Gastroesophageal sphincter (tissue), 4 donors: ENCODE results near the gene ROPN1L. TPM values are rescaled to one million over a fixed set of nuclear protein-coding genes. Genes with fewer than 3 reads are reported as not detected.

Experiments used
- ATAC-seq: fragments of 150-250 bp; one replicate; pipeline ENCODE4 v1.9.1; 2016; ENCODE audit warnings: mild to moderate bottlenecking, moderate library complexity
- H3K27ac ChIP-seq, 4 donors: fragments of 200-600 bp; sonication (generic) in 3 of 4; 1 replicate in 3 of 4; 2 replicates in 1 of 4; pipeline ENCODE4 v1.5.1; 2016 to 2019
- H3K27me3 ChIP-seq: fragments of 200-600 bp; sonication (generic); one replicate; pipeline ENCODE4 v1.5.1; 2019
- H3K36me3 ChIP-seq, 2 donors: fragments of 200-600 bp; sonication (generic); one replicate each; pipeline ENCODE4 v1.5.1; 2019; ENCODE audit warnings: control low read depth in 1 of 2
- H3K4me1 ChIP-seq, 3 donors: fragments of 200-600 bp; sonication (generic); 1 replicate in 2 of 3; 2 replicates in 1 of 3; pipeline ENCODE4 v1.5.1; 2016 to 2019; ENCODE audit warnings: control low read depth in 2 of 3
- H3K4me3 ChIP-seq, 2 donors: fragments of 200-600 bp; sonication (generic); one replicate each; pipeline ENCODE4 v1.5.1; 2019; ENCODE audit warnings: mild to moderate bottlenecking in 1 of 2, moderate library complexity in 1 of 2
- H3K9me3 ChIP-seq, 3 donors: fragments of 200-600 bp; sonication (generic); one replicate each; pipeline ENCODE4 v1.5.1; 2017 to 2019; ENCODE audit warnings: control low read depth in 2 of 3
- EP300 ChIP-seq: sonication (generic); formaldehyde crosslinking; IDR thresholded peaks from one replicate; pipeline ENCODE4 v1.6.1; 2017; ENCODE audit warnings: antibody characterized with exemption, mild to moderate bottlenecking
- POLR2A ChIP-seq, 2 donors: fragments of 450-650 bp; IDR thresholded peaks; one replicate each; pipeline ENCODE4 v1.6.1; 2017; ENCODE audit warnings: antibody characterized with exemption in 2 of 2, mild to moderate bottlenecking in 2 of 2, moderate library complexity in 1 of 2
- POLR2AphosphoS5 ChIP-seq: sonication (generic); formaldehyde crosslinking; IDR thresholded peaks from one replicate; pipeline ENCODE4 v1.6.1; 2017; ENCODE audit warnings: antibody characterized with exemption
- WGBS, 2 donors: methylation state at CpG; one replicate each; pipeline ENCODE4 v1.1.5; 2018; ENCODE audit warnings: low coverage in 1 of 2; 5-methylcytosine and 5-hydroxymethylcytosine counted together
- total RNA-seq, 4 donors: library from RNA; depleted of rRNA; stranded (reverse); fragments of >200 nt; gene quantifications; one replicate each; pipeline ENCODE4 v1.1.0, GENCODE V29; 2016
- TF ChIP-seq, protein P1 (sequence below), 4 experiments: fragments of 200-600 bp in 2 of 4; fragments of 450-650 bp in 2 of 4; sonication (generic) in 1 of 4; IDR thresholded peaks; one replicate each; pipeline ENCODE4 v1.5.1; 2017 to 2019; ENCODE audit warnings: antibody characterized with exemption in 4 of 4, mild to moderate bottlenecking in 2 of 4, moderate library complexity in 2 of 4

The ROPN1L gene
- total RNA-seq, 4 donors from 2014 or later = 1.1 TPM; not detected in 3

GRCh38 chr5:10467281-10468198 lies 25.9 kb downstream of the ROPN1L start:
- Histone ChIP-seq H3K4me3 (no peak overlapping the region), H3K4me1 (no peaks in the 10 kb centered on the region), H3K27ac (no peak overlapping the region), H3K27me3 (peaks cover 17% of the 10 kb centered on the region), H3K9me3 (no peaks in the 10 kb centered on the region), H3K36me3 (no peaks in the 10 kb centered on the region)
- no peak for ATAC-seq
- WGBS, 2 donors = 31 to 47% methylated on average over 8 to 9 of the region's 21 CpGs
- TF ChIP-seq, protein P1, sequence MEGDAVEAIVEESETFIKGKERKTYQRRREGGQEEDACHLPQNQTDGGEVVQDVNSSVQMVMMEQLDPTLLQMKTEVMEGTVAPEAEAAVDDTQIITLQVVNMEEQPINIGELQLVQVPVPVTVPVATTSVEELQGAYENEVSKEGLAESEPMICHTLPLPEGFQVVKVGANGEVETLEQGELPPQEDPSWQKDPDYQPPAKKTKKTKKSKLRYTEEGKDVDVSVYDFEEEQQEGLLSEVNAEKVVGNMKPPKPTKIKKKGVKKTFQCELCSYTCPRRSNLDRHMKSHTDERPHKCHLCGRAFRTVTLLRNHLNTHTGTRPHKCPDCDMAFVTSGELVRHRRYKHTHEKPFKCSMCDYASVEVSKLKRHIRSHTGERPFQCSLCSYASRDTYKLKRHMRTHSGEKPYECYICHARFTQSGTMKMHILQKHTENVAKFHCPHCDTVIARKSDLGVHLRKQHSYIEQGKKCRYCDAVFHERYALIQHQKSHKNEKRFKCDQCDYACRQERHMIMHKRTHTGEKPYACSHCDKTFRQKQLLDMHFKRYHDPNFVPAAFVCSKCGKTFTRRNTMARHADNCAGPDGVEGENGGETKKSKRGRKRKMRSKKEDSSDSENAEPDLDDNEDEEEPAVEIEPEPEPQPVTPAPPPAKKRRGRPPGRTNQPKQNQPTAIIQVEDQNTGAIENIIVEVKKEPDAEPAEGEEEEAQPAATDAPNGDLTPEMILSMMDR (IDR thresholded peaks at IDR 0.05) = no peak
- TF ChIP-seq POLR2AphosphoS5 (no peak), EP300 (no peak), POLR2A (IDR thresholded peaks at IDR 0.05) (no peak)

DNA sequence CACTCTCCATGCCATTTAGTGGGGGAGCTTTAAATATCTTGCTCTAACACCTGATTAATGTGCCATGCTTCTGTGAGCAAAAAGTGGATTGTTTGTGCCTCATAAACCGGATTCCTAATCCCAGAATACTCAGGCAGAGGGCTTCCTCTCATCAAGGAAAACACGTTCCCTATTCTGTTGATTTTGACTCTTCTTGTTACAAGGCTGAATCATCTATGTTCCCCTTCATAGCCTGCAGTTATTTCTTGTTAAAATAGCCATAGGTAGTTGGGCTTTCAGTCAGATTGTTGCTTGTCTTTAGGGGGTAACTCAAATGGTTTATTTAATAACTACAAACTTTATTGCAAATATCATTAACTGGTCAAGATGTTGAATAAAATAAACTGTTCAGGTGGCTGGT lies 26.6 kb downstream of the ROPN1L start:
- no peaks in the 10 kb centered on the region for H3K36me3 ChIP-seq
- no peaks in the 10 kb centered on the region for H3K9me3 ChIP-seq
- no peak overlapping the region for H3K27ac ChIP-seq
- H3K27me3 ChIP-seq = peaks cover 16% of the 10 kb centered on the region
- 63 to 69% methylated on average over 2 of the region's 2 CpGs for WGBS, 2 donors
- no peak for TF ChIP-seq EP300
- no peak for TF ChIP-seq POLR2A (IDR thresholded peaks at IDR 0.05)
- TF ChIP-seq, protein P1 (IDR thresholded peaks at IDR 0.05) = no peak
- H3K4me3 ChIP-seq = no peak overlapping the region
- no peaks in the 10 kb centered on the region for H3K4me1 ChIP-seq
- no peak for ATAC-seq

GRCh38 chr5:10469253-10470050 lies 27.8 kb downstream of the ROPN1L start:
- no peaks in the 10 kb centered on the region for H3K36me3 ChIP-seq
- TF ChIP-seq, protein P1 (IDR thresholded peaks at IDR 0.05) = no peak
- TF ChIP-seq POLR2AphosphoS5 (no peak), EP300 (no peak), POLR2A (IDR thresholded peaks at IDR 0.05) (no peak)
- H3K4me3 ChIP-seq = no peak overlapping the region
- ATAC-seq = no peak
- 49 to 70% methylated on average over 3 to 8 of the region's 8 CpGs for WGBS, 2 donors
- peaks cover 7% of the 10 kb centered on the region for H3K27me3 ChIP-seq
- no peak overlapping the region for H3K27ac ChIP-seq
- peaks cover 0 to 7% (median 0%) of the 10 kb centered on the region in 3 donors for H3K9me3 ChIP-seq
- H3K4me1 ChIP-seq = no peaks in the 10 kb centered on the region

GRCh38 chr5:10470669-10471068 lies 29.0 kb downstream of the ROPN1L start:
- no peak overlapping the region for H3K4me3 ChIP-seq
- WGBS, 2 donors = 83 to 94% methylated on average over 5 to 6 of the region's 10 CpGs
- peaks cover 7% of the 10 kb centered on the region for H3K27me3 ChIP-seq
- H3K9me3 ChIP-seq = peaks cover 0 to 19% (median 0%) of the 10 kb centered on the region in 3 donors
- H3K4me1 ChIP-seq = no peaks in the 10 kb centered on the region
- H3K36me3 ChIP-seq = no peaks in the 10 kb centered on the region
- TF ChIP-seq POLR2A (IDR thresholded peaks at IDR 0.05) (no peak), POLR2AphosphoS5 (no peak), EP300 (no peak)
- TF ChIP-seq, protein P1 (IDR thresholded peaks at IDR 0.05) = no peak
- no peak overlapping the region for H3K27ac ChIP-seq
- ATAC-seq = no peak
